ENCODE results near the gene PLEKHG7. TPM values are rescaled to one million over a fixed set of nuclear protein-coding genes. Genes with fewer than 3 reads are reported as not detected.

Gene PLEKHG7
- total and polyA plus RNA-seq, 8 donors = 0.29 to 2.7 (median 0.59) TPM; not detected in 2

DNA sequence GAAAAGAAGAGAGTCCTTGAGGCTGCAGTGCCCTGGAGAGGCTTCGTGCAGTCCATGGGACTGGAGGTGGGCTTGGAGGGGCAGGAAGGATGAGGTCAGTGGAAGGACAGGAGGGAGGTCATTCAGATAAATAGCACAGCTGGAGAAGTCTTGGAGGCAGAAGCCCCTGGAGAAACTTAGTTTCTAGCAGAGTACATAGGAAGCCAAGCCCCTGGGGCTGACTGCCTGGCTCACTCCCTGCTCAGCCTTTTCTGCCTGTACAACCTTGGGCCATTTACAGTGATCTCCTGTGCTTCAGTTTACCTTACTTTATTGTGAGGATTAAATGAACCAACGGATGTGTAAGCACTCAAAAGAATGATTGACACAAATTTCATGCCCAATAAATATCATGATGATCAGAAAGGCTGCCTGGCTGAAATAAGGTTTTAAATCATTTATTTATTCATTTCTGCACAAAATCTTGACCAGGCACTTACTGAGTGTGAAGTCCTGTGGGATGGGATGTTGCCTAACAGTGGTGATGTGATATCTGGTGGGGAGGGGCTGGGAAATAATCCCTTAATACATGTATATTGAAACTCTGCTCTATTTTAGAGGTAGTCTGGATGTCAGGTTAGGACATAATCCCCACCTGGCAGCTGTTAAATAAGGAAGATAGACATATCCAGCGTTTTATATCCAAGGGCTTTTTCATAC is 54.3 kb downstream of the PLEKHG7 start:
- Histone ChIP-seq H3K9me3 (no peaks in the 10 kb centered on the region), H3K27me3 (no peaks in the 10 kb centered on the region), H3K36me3 (no peaks in the 10 kb centered on the region), H3K4me1 (no peaks in the 10 kb centered on the region), H3K4me3 (no peak overlapping the region), H3K27ac (no peak overlapping the region)
- TF ChIP-seq POLR2A (IDR thresholded peaks at IDR 0.05) (no peak), POLR2AphosphoS5 (IDR thresholded peaks at IDR 0.05) (no peak), EP300 (IDR thresholded peaks at IDR 0.05) (no peak)
- TF ChIP-seq, protein P1, sequence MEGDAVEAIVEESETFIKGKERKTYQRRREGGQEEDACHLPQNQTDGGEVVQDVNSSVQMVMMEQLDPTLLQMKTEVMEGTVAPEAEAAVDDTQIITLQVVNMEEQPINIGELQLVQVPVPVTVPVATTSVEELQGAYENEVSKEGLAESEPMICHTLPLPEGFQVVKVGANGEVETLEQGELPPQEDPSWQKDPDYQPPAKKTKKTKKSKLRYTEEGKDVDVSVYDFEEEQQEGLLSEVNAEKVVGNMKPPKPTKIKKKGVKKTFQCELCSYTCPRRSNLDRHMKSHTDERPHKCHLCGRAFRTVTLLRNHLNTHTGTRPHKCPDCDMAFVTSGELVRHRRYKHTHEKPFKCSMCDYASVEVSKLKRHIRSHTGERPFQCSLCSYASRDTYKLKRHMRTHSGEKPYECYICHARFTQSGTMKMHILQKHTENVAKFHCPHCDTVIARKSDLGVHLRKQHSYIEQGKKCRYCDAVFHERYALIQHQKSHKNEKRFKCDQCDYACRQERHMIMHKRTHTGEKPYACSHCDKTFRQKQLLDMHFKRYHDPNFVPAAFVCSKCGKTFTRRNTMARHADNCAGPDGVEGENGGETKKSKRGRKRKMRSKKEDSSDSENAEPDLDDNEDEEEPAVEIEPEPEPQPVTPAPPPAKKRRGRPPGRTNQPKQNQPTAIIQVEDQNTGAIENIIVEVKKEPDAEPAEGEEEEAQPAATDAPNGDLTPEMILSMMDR (IDR thresholded peaks at IDR 0.05) = no peak
- intact Hi-C loops (cut with DNase I; ENCODE audit: low total_unique reads) = no loop called here
- 66 to 79% (median 75%) methylated on average over 3 of the region's 3 CpGs for WGBS, 5 donors
- DNase-seq = no peak

- WGBS, 5 donors = 68 to 85% (median 78%) methylated on average over 5 of the region's 5 CpGs
- DNase-seq = no peak
- no peak overlapping the region for H3K4me3 ChIP-seq
- TF ChIP-seq POLR2AphosphoS5 (IDR thresholded peaks at IDR 0.05) (no peak), POLR2A (IDR thresholded peaks at IDR 0.05) (no peak), EP300 (IDR thresholded peaks at IDR 0.05) (no peak)
- TF ChIP-seq, protein P1 (IDR thresholded peaks at IDR 0.05) = no peak
- intact Hi-C loops (cut with DNase I; ENCODE audit: low total_unique reads) = no loop called here
- H3K9me3 ChIP-seq = no peaks in the 10 kb centered on the region
- no peaks in the 10 kb centered on the region for H3K36me3 ChIP-seq
- no peaks in the 10 kb centered on the region for H3K4me1 ChIP-seq
- H3K27ac ChIP-seq = no peak overlapping the region
- H3K27me3 ChIP-seq = no peaks in the 10 kb centered on the region
These were observed 54.9 kb downstream of the PLEKHG7 start for GRCh38 chr12:92757597-92758121.

DNA sequence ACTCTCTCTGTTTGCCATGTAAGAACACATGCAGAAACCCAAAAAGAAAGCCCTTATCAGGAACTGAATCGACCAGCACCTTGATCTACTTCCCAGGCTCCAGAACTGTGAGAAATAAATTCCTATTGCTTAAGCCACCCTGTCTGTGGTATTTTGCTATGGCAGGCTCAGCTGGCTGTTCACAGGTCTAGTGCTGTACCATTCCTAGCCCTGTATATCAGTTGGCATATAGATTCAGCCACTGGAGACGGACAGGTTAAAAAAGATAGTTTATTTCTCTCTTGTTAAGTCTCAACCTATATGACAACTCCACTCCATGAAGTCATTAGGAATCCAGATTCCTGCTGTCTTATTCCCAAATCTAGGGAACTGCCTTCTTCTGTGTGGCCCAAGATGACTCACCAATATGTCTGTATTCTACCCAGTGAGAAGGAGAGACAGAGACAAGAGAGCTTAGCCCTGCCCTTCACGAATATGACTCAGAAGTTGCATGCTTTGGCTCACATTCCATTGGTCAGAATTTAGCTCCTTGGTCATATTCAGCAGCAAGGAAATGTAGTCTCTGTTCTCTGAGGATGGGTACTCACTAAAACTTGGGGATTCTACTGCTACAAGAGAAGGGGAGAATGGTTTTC is 57.0 kb downstream of the PLEKHG7 start:
- H3K36me3 ChIP-seq = no peaks in the 10 kb centered on the region
- TF ChIP-seq EP300 (IDR thresholded peaks at IDR 0.05) (no peak), POLR2A (IDR thresholded peaks at IDR 0.05) (no peak), POLR2AphosphoS5 (IDR thresholded peaks at IDR 0.05) (no peak)
- TF ChIP-seq, protein P1 (IDR thresholded peaks at IDR 0.05) = no peak
- H3K4me1 ChIP-seq = no peaks in the 10 kb centered on the region
- no peaks in the 10 kb centered on the region for H3K27me3 ChIP-seq
- intact Hi-C loops (cut with DNase I; ENCODE audit: low total_unique reads) = no loop called here
- H3K9me3 ChIP-seq = no peaks in the 10 kb centered on the region
- H3K4me3 ChIP-seq = no peak overlapping the region
- no peak for DNase-seq
- H3K27ac ChIP-seq = no peak overlapping the region
- WGBS, 5 donors = 68 to 84% (median 77%) methylated on average over 3 of the region's 3 CpGs

GRCh38 chr12:92762773-92763172 is 60.0 kb downstream of the PLEKHG7 start:
- intact Hi-C loops (cut with DNase I; ENCODE audit: low total_unique reads) = no loop called here
- 91 to 95% (median 93%) methylated on average over 5 of the region's 5 CpGs for WGBS, 5 donors
- TF ChIP-seq POLR2A (IDR thresholded peaks at IDR 0.05) = no peak
- TF ChIP-seq POLR2AphosphoS5 (IDR thresholded peaks at IDR 0.05) = no peak
- no peak for TF ChIP-seq EP300 (IDR thresholded peaks at IDR 0.05)
- TF ChIP-seq, protein P1 (IDR thresholded peaks at IDR 0.05) = no peak

More at GRCh38 chr12:92762773-92763172, 60.0 kb downstream of the PLEKHG7 start:
- no peaks in the 10 kb centered on the region for H3K36me3 ChIP-seq
- no peak for DNase-seq
- no peak overlapping the region for H3K27ac ChIP-seq
- H3K27me3 ChIP-seq = no peaks in the 10 kb centered on the region
- H3K4me1 ChIP-seq = no peaks in the 10 kb centered on the region
- H3K9me3 ChIP-seq = no peaks in the 10 kb centered on the region
- H3K4me3 ChIP-seq = no peak overlapping the region
